ENCODE data around the gene ENPP3.

DNA sequence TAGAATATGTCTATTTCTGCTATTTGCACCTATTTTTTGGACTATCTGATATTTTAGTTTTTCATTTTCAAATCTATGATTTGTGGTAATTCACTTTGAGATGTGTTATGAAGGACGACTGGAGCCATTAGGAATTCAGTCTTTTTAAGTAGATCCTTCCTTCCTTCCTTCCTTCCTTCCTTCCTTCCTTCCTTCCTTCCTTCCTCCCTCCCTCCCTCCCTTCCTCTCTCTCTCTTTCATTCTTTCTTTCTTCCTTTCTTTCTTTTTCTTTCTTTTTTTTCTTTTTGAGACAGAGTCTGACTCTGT lies 124.6 kb downstream of the ENPP3 start:
- TF ChIP-seq, protein P1, sequence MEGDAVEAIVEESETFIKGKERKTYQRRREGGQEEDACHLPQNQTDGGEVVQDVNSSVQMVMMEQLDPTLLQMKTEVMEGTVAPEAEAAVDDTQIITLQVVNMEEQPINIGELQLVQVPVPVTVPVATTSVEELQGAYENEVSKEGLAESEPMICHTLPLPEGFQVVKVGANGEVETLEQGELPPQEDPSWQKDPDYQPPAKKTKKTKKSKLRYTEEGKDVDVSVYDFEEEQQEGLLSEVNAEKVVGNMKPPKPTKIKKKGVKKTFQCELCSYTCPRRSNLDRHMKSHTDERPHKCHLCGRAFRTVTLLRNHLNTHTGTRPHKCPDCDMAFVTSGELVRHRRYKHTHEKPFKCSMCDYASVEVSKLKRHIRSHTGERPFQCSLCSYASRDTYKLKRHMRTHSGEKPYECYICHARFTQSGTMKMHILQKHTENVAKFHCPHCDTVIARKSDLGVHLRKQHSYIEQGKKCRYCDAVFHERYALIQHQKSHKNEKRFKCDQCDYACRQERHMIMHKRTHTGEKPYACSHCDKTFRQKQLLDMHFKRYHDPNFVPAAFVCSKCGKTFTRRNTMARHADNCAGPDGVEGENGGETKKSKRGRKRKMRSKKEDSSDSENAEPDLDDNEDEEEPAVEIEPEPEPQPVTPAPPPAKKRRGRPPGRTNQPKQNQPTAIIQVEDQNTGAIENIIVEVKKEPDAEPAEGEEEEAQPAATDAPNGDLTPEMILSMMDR (IDR thresholded peaks at IDR 0.05; ENCODE audit: low read depth, low read length, poor library complexity, severe bottlenecking): no peak
- no peak for TF ChIP-seq EZH2phosphoT487 (IDR thresholded peaks at IDR 0.05; ENCODE audit: borderline replicate concordance, low read length)
